ENCODE data around the gene HIVEP3. TPM values are rescaled to one million over a fixed set of nuclear protein-coding genes. Genes with fewer than 3 reads are reported as not detected.

HIVEP3 gene
- total and polyA plus RNA-seq, 2 donors (not counting 1 experiment from before 2014, with no cell fraction given): 2.0 to 5.1 TPM

- ATAC-seq (ENCODE audit: low read depth): no peak
- Histone ChIP-seq H3K27me3 (replicated peaks in 1 of 4; ENCODE audit: control extremely low read depth in 1 of 4, control insufficient read depth in 3 of 4, insufficient read depth in 4 of 4, low read length in 3 of 4) (no peaks in the 10 kb centered on the region), H4K20me1 (ENCODE audit: control insufficient read depth, insufficient read depth, low read length, poor library complexity, severe bottlenecking) (no peaks in the 10 kb centered on the region), H3K4me1 (ENCODE audit: control insufficient read depth in 2 of 2, insufficient read depth in 2 of 2, low read length in 2 of 2) (peaks cover 34 to 52% of the 10 kb centered on the region in 2 donors), H3K4me3 (ENCODE audit: control extremely low read depth in 1 of 5, extremely low read depth in 1 of 5, insufficient read depth in 1 of 5, low read depth in 2 of 5, low read length in 4 of 5) (no peak overlapping the region), H3K4me2 (replicated peaks; ENCODE audit: low read depth, low read length, poor library complexity, severe bottlenecking) (no peak overlapping the region), H3K27ac (ENCODE audit: low read length in 2 of 2) (no peak overlapping the region), H2AFZ (ENCODE audit: insufficient read depth, low read depth, low read length, poor library complexity, severe bottlenecking) (no peak overlapping the region), H3K9me3 (ENCODE audit: control extremely low read depth in 1 of 3, control insufficient read depth in 2 of 3, insufficient read depth in 1 of 3, low read length in 2 of 3) (no peaks in the 10 kb centered on the region), H3K9ac (ENCODE audit: low read length) (no peak overlapping the region), H3K79me2 (ENCODE audit: control insufficient read depth, insufficient read depth, low read length) (no peaks in the 10 kb centered on the region), H3K36me3 (replicated peaks in 1 of 2; ENCODE audit: control extremely low read depth in 1 of 2, control insufficient read depth in 1 of 2, extremely low read depth in 1 of 2, insufficient read depth in 2 of 2, low read length in 1 of 2) (no peaks in the 10 kb centered on the region)
- no peaks in the 10 kb centered on the region for H3K27me3 Mint-ChIP-seq
- ChIA-PET POLR2A (no interaction called here), CTCF (interaction anchor here (1.2 kb wide), 1 partner anchor 21 kb away, joined by 3 read pairs; no protein-coding TSS in a partner anchor)
- intact Hi-C loops (cut with micrococcal nuclease): no loop called here
- no peaks in the 10 kb centered on the region for H3K9me3 Mint-ChIP-seq (ENCODE audit: insufficient read depth)
- H3K4me1 Mint-ChIP-seq: peaks cover 59% of the 10 kb centered on the region
- no peak for DNase-seq
- 83% methylated on average over 1 of the region's 1 CpG for WGBS (ENCODE audit: insufficient coverage)
- H3K4me3 Mint-ChIP-seq: no peak overlapping the region
- H3K27ac Mint-ChIP-seq: no peak overlapping the region
- TF ChIP-seq EZH2 (IDR thresholded peaks at IDR 0.05; ENCODE audit: borderline replicate concordance, insufficient read depth, low read depth, low read length, poor library complexity, severe bottlenecking): no peak
- TF ChIP-seq CTCF (IDR thresholded peaks at IDR 0.05): no peak
Observed at GRCh38 chr1:41679531-41679930, 239.2 kb downstream of the HIVEP3 start.

GRCh38 chr1:41678111-41678878, 240.4 kb downstream of the HIVEP3 start:
- H3K27ac Mint-ChIP-seq: peak overlapping the region; percentile 50

More at GRCh38 chr1:41678111-41678878, 240.4 kb downstream of the HIVEP3 start:
- ATAC-seq (ENCODE audit: low read depth): peak; percentile 65
- Histone ChIP-seq H3K27ac (ENCODE audit: low read length in 2 of 2) (no peak overlapping the region), H3K4me3 (ENCODE audit: control extremely low read depth in 1 of 5, extremely low read depth in 1 of 5, insufficient read depth in 1 of 5, low read depth in 2 of 5, low read length in 4 of 5) (no peak overlapping the region), H3K27me3 (replicated peaks in 1 of 4; ENCODE audit: control extremely low read depth in 1 of 4, control insufficient read depth in 3 of 4, insufficient read depth in 4 of 4, low read length in 3 of 4) (no peaks in the 10 kb centered on the region), H3K79me2 (ENCODE audit: control insufficient read depth, insufficient read depth, low read length) (no peaks in the 10 kb centered on the region), H2AFZ (ENCODE audit: insufficient read depth, low read depth, low read length, poor library complexity, severe bottlenecking) (peak overlapping the region; percentile 39), H3K9ac (ENCODE audit: low read length) (no peak overlapping the region), H3K36me3 (replicated peaks in 1 of 2; ENCODE audit: control extremely low read depth in 1 of 2, control insufficient read depth in 1 of 2, extremely low read depth in 1 of 2, insufficient read depth in 2 of 2, low read length in 1 of 2) (no peaks in the 10 kb centered on the region), H4K20me1 (ENCODE audit: control insufficient read depth, insufficient read depth, low read length, poor library complexity, severe bottlenecking) (no peaks in the 10 kb centered on the region), H3K4me2 (replicated peaks; ENCODE audit: low read depth, low read length, poor library complexity, severe bottlenecking) (peak overlapping the region; percentile 41), H3K4me1 (ENCODE audit: control insufficient read depth in 2 of 2, insufficient read depth in 2 of 2, low read length in 2 of 2) (peaks cover 36 to 52% of the 10 kb centered on the region in 2 donors), H3K9me3 (ENCODE audit: control extremely low read depth in 1 of 3, control insufficient read depth in 2 of 3, insufficient read depth in 1 of 3, low read length in 2 of 3) (no peaks in the 10 kb centered on the region)
- no peaks in the 10 kb centered on the region for H3K9me3 Mint-ChIP-seq (ENCODE audit: insufficient read depth)
- peak overlapping the region; percentile 18 for H3K4me3 Mint-ChIP-seq
- TF ChIP-seq EZH2 (IDR thresholded peaks at IDR 0.05; ENCODE audit: borderline replicate concordance, insufficient read depth, low read depth, low read length, poor library complexity, severe bottlenecking) (no peak), CTCF (IDR thresholded peaks at IDR 0.05) (no peak)
- ChIA-PET CTCF (interaction anchor here (1.1 kb wide), 2 partner anchors 20 to 45 kb away, joined by 3 to 4 read pairs; no protein-coding TSS in a partner anchor), POLR2A (no interaction called here)
- H3K27me3 Mint-ChIP-seq: no peaks in the 10 kb centered on the region
- DNase-seq: peak; percentile 54
- H3K4me1 Mint-ChIP-seq: peaks cover 59% of the 10 kb centered on the region
- intact Hi-C loops (cut with micrococcal nuclease): no loop called here
- 64% methylated on average over 13 of the region's 13 CpGs for WGBS (ENCODE audit: insufficient coverage)
